ENCODE results near the gene HSPG2.

DNA sequence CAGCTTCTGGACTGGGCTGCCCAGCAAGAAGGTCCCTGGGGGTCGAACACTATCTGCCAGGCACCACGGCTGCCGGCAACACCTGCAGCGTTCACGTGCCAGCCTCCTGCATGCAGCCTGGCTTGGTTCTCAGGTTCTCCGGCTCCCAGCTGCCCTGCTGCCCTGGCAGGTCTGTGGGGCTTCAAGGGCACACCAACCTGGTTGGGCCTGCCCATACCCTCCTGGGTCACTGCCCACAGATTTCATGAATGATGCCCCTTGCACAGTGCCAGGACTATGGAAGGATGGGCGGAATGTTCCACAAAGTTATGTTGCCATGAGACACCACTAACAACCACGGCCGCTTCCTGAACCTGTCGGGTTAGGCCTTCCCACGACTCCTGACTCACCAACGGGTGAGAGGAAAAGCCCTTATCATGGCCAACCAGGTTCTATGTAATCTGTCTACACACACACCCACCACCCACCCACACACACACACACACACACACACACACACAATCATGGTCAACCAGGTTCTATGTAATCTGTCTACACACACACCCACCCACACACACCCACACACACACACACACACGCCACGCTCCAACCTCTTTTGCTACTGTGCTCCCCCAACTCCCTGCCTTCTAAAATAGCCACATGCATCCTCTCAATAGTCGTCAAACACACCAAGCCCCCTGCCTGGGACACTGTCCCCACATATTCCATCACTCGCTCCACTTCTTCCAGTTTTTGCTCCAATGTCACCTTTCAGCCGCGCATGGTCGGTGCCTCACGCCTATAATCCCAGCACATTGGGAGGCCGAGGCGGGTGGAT, 32.2 kb downstream of the HSPG2 start:
- TF ChIP-seq POLR2AphosphoS5 (IDR thresholded peaks at IDR 0.05; ENCODE audit: low read depth, low read length), result no peak
- no peak for TF ChIP-seq POLR2A (IDR thresholded peaks at IDR 0.05; ENCODE audit: low read depth, low read length)

Data from GM12891 (cell line).